Measurements from ENCODE around the gene MAP4K2. TPM values are rescaled to one million over a fixed set of nuclear protein-coding genes. Genes with fewer than 3 reads are reported as not detected.

The MAP4K2 gene
- total RNA-seq, 2 experiments from 2014 or later = 92.0 to 96.2 TPM

Other genes starting within 250 kb of the MAP4K2 start
- gene SLC22A11, start 247.3 kb downstream of the MAP4K2 start, total RNA-seq = not detected
- gene SLC22A12, start 212.0 kb downstream of the MAP4K2 start, total RNA-seq = not detected
- under 1 TPM in 1 of 2 experiments, not detected in 1; 0.36 TPM for gene NRXN2, start 80.0 kb downstream of the MAP4K2 start, total RNA-seq
- gene RASGRP2, start 59.1 kb downstream of the MAP4K2 start, total RNA-seq = 100 to 1,000 TPM; 159 to 162 TPM
- 1 to 10 TPM; 3.8 to 7.2 TPM for gene PYGM, start 43.2 kb downstream of the MAP4K2 start, total RNA-seq
- 100 to 1,000 TPM; 519 to 524 TPM for gene SF1, start 24.7 kb downstream of the MAP4K2 start, total RNA-seq
- gene MEN1, start 7.3 kb upstream of the MAP4K2 start, total RNA-seq = 10 to 100 TPM; 37.4 to 39.0 TPM
- gene CDC42BPG, start 41.4 kb upstream of the MAP4K2 start, total RNA-seq = 1 to 10 TPM; 3.4 to 3.5 TPM
- 100 to 1,000 TPM; 187 to 195 TPM for gene EHD1, start 75.4 kb upstream of the MAP4K2 start, total RNA-seq
- 10 to 100 TPM; 34.5 to 39.7 TPM for gene ATG2A, start 114.0 kb upstream of the MAP4K2 start, total RNA-seq
- gene PPP2R5B, start 121.5 kb upstream of the MAP4K2 start, total RNA-seq = 10 to 100 TPM; 18.6 to 22.3 TPM
- gene GPHA2, start 132.7 kb upstream of the MAP4K2 start, total RNA-seq = not detected
- gene MAJIN, start 168.9 kb upstream of the MAP4K2 start, total RNA-seq = not detected
- 1 to 10 TPM; 1.2 TPM for gene BATF2, start 193.8 kb upstream of the MAP4K2 start, total RNA-seq
- 10 to 100 TPM; 69.5 to 70.2 TPM for gene ARL2, start 210.9 kb upstream of the MAP4K2 start, total RNA-seq
- 10 to 100 TPM; 22.4 to 28.3 TPM for gene SNX15, start 224.2 kb upstream of the MAP4K2 start, total RNA-seq
- 10 to 100 TPM; 24.2 to 25.8 TPM for gene SAC3D1, start 238.0 kb upstream of the MAP4K2 start, total RNA-seq